Subcutaneous adipose tissue (tissue), 4 donors: ENCODE results near the gene PIGT. TPM values are rescaled to one million over a fixed set of nuclear protein-coding genes. Genes with fewer than 3 reads are reported as not detected.

Experiments used
- total RNA-seq, 4 donors: library from RNA; depleted of rRNA; stranded (reverse); fragments of >200 nt; gene quantifications; one replicate each; pipeline ENCODE4 v1.1.0, GENCODE V29; 2016
- TF ChIP-seq, protein P1 (sequence below): fragments of 450-650 bp; IDR thresholded peaks from one replicate; pipeline ENCODE4 v1.5.1; 2016; ENCODE audit warnings: low read depth, mild to moderate bottlenecking, control low read depth, antibody characterized with exemption, moderate library complexity

The PIGT gene
- 10 to 100 TPM; 49.5 to 94.0 (median 79.9) TPM for total RNA-seq

DNA sequence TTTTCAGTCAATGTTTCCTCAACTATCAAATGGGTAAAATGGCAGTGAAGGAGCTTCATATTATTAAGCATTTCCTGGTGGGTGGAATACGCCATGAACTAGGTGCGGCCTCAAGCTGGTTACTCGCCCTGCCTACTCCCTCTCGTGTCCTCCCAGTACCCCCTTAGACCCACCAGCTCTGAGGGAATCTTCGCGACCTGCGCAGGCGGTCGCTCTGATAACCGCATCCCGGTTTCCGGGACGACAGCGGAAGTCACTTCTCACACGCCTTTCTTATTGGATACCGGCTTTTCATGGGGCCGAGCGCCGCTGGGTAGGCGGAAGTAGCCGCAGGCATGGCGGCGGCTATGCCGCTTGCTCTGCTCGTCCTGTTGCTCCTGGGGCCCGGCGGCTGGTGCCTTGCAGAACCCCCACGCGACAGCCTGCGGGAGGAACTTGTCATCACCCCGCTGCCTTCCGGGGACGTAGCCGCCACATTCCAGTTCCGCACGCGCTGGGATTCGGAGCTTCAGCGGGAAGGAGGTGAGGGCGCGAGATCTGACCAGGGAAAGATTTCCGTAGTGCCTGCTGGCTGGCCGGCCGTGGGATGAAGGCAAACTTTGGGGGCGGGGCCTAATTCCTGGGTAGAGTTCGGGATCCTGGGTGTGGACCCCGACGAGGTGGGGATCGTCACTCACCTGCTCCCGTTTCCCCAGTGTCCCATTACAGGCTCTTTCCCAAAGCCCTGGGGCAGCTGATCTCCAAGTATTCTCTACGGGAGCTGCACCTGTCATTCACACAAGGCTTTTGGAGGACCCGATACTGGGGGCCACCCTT, at the start of gene PIGT:
Gene PIGT, plus strand, starts transcription at position 320 of the 816 bp plus-strand sequence. Its CDS starts 16 bp downstream, at position 336.
- TF ChIP-seq, protein P1, sequence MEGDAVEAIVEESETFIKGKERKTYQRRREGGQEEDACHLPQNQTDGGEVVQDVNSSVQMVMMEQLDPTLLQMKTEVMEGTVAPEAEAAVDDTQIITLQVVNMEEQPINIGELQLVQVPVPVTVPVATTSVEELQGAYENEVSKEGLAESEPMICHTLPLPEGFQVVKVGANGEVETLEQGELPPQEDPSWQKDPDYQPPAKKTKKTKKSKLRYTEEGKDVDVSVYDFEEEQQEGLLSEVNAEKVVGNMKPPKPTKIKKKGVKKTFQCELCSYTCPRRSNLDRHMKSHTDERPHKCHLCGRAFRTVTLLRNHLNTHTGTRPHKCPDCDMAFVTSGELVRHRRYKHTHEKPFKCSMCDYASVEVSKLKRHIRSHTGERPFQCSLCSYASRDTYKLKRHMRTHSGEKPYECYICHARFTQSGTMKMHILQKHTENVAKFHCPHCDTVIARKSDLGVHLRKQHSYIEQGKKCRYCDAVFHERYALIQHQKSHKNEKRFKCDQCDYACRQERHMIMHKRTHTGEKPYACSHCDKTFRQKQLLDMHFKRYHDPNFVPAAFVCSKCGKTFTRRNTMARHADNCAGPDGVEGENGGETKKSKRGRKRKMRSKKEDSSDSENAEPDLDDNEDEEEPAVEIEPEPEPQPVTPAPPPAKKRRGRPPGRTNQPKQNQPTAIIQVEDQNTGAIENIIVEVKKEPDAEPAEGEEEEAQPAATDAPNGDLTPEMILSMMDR: no peak

- TF ChIP-seq, protein P1: no peak
These were observed 49.7 kb upstream of the PIGT start for GRCh38 chr20:45366192-45366591.

- TF ChIP-seq, protein P1: no peak
These were observed 49.3 kb upstream of the PIGT start for GRCh38 chr20:45366631-45367030.

GRCh38 chr20:45367126-45367525, 48.8 kb upstream of the PIGT start:
- TF ChIP-seq, protein P1: no peak

DNA sequence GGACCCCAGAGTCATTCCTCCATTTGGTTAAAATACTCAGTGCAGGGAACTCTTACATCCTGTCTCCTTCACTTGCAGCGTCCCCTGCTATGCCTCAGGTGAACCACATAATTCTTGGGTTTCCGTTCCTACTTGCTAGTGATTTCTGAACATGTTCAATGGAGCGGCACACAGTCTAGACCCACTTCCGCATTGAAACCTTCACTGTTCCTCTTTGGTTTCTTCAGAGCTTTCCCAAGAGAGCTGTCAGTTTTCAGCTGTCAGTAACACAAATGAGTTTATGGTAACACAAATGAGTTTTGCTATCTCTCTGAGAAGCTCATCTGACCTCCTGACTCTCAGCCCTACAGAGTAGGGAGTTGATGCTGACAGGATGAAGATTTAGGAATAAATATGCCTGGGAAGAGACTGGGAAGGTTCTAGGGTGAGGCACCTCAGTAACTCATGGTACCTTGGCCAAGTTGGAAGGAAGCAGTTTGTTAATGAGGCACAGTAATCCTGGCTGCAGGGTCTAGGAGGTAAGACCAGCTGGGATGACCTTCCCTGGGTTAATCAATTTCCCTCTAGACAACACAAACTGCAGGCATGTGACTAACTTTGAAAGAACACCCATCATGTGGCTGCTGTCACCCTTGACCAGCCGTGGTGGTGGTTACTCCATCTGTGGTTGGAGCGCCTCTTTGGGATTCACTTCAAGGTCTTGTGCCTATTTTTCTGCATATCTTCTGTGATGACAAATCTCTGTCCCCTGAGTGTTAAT, 47.5 kb upstream of the PIGT start:
- TF ChIP-seq, protein P1: no peak

DNA sequence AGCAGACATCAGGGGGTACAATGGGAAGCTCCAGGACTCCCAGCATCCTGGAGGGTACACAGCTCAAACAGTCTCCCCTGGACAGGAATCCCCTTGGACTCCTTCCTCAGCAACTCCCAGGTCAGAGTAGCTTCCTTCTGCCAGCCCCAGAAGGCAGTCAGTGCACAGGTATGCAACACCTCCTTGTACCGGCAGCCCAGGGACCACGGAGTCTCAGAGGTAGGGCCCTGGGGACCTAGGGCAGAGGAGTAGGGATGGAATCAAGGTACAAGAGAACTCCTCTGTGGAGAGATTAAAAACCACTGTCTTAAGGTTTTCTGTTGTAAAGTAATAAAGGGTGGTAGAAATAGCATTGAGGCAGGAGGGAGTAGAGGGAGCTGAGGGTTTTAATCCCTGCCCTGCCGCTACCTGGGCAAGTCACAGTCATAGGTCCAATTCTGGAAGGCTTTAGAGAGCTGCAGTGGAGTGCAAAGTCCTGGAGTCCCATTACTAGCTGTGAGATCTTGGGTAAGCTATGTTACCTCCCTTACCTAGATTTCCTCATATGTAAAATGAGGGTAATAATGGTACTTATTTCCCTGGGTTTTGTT, 45.3 kb upstream of the PIGT start:
- TF ChIP-seq, protein P1: no peak

- TF ChIP-seq, protein P1: no peak
These were observed 43.7 kb upstream of the PIGT start for GRCh38 chr20:45372241-45372640.
